Dermis microvascular lymphatic vessel endothelial cell (primary cell): Measurements from ENCODE around the gene OR10Z1. TPM values are rescaled to one million over a fixed set of nuclear protein-coding genes. Genes with fewer than 3 reads are reported as not detected.

Experiments used
- total RNA-seq: library from RNA; depleted of rRNA; stranded (reverse); fragments of >200 nt; gene quantifications from 2 replicates; pipeline ENCODE4 v1.2.1, GENCODE V29; 2014

OR10Z1 gene
- total RNA-seq, 1 donor from 2014 or later, result not detected

Other genes starting within 250 kb of the OR10Z1 start
- gene OR10T2, start 205.8 kb upstream of the OR10Z1 start, total RNA-seq, result not detected in 2 replicates
- gene OR10K2, start 179.0 kb upstream of the OR10Z1 start, total RNA-seq, result not detected in 2 replicates
- gene OR10K1, start 143.4 kb upstream of the OR10Z1 start, total RNA-seq, result not detected in 2 replicates
- gene OR10R2, start 133.0 kb upstream of the OR10Z1 start, total RNA-seq, result not detected in 2 replicates
- gene OR6Y1, start 50.9 kb upstream of the OR10Z1 start, total RNA-seq, result not detected in 2 replicates
- not detected in 2 replicates for gene OR6P1, start 34.7 kb upstream of the OR10Z1 start, total RNA-seq
- gene OR10X1, start 25.4 kb upstream of the OR10Z1 start, total RNA-seq, result not detected in 2 replicates
- 1.3 and 2.0 TPM in 2 replicates for gene SPTA1, start 81.4 kb downstream of the OR10Z1 start, total RNA-seq
- gene OR6K2, start 95.4 kb downstream of the OR10Z1 start, total RNA-seq, result not detected in 2 replicates
- not detected in 2 replicates for gene OR6K3, start 115.5 kb downstream of the OR10Z1 start, total RNA-seq
- not detected in 2 replicates for gene OR6K6, start 149.5 kb downstream of the OR10Z1 start, total RNA-seq
- gene OR6N1, start 166.9 kb downstream of the OR10Z1 start, total RNA-seq, result not detected in 2 replicates
- gene OR6N2, start 175.9 kb downstream of the OR10Z1 start, total RNA-seq, result not detected in 2 replicates
- gene MNDA, start 226.1 kb downstream of the OR10Z1 start, total RNA-seq, result not detected in 2 replicates